GM13977 (cell line): Measurements from ENCODE around the gene CDKN2D.

Experiments used
- DNase-seq: peaks from one replicate; pipeline ENCODE4 v3.0.0; 2012; ENCODE audit warnings: low spot score
- in situ Hi-C: fragments of 300-500 bp; cut with MboI; formaldehyde crosslinking; loops from one replicate; pipeline ENCODE4 v1.12.0; 2022; ENCODE audit warnings: low sequenced_read_pairs, low pct_unique_long_range_greater_than_20kb, mixed read lengths, inconsistent platforms; ENCODE audit not compliant: unreplicated experiment
- TF ChIP-seq, protein P1 (sequence below): IDR thresholded peaks from 2 replicates; pipeline ENCODE4 v1.5.1; 2012; ENCODE audit warnings: mild to moderate bottlenecking, control low read depth; ENCODE audit not compliant: insufficient read depth; ENCODE audit errors: extremely low read depth, missing control alignments

The CDKN2D gene

DNA sequence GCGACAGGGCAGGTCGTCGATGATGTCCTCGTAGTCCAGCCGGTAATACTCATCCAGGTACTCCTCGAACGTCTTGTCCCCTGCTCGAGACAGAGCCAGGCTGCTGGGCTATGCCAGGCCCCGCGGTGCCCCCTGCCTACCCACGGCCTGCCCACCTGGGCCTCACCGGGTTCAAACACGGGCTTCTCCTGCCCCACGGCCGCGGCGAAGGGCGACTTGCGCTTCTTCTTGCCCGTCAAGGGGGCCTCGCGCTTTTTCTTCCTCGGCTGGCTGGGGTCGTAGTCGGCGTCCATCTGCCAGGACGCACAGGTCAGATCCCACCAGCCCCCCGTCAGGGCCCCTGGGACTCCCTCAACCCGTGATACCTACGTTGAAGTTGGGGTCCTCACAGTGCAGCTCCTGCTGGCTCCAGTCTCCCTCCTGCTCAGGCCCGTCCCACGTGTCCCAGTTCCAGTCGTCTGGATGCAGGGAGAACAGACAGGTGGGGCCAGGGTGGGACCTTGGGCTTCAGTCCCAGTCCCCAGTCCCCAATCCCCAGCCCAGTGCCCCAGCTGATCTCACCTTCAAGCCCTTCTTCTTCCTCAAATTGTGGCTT is 11.1 kb downstream of the CDKN2D start:
- DNase-seq = no peak
- TF ChIP-seq, protein P1, sequence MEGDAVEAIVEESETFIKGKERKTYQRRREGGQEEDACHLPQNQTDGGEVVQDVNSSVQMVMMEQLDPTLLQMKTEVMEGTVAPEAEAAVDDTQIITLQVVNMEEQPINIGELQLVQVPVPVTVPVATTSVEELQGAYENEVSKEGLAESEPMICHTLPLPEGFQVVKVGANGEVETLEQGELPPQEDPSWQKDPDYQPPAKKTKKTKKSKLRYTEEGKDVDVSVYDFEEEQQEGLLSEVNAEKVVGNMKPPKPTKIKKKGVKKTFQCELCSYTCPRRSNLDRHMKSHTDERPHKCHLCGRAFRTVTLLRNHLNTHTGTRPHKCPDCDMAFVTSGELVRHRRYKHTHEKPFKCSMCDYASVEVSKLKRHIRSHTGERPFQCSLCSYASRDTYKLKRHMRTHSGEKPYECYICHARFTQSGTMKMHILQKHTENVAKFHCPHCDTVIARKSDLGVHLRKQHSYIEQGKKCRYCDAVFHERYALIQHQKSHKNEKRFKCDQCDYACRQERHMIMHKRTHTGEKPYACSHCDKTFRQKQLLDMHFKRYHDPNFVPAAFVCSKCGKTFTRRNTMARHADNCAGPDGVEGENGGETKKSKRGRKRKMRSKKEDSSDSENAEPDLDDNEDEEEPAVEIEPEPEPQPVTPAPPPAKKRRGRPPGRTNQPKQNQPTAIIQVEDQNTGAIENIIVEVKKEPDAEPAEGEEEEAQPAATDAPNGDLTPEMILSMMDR = no peak
- in situ Hi-C loops = no loop called here

DNA sequence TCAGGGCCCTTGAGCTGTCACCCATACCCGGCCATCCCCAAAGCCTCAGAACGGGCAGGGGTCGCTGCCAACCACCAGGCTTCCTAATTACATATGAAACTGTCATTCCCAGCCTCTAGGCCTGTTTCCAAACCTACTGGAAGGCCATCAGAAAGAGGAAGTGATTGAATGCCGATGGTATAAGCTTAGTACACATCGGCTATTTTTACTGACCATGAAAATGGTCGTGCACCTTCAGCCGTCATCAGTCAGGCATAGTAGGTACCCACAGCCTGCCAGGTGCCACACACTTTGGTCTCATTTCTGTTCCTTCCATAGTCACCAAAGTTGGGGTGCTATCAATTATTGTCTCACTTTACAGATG is 13.2 kb downstream of the CDKN2D start:
- in situ Hi-C loops = no loop called here
- TF ChIP-seq, protein P1 = no peak
- peak; percentile 18 for DNase-seq

DNA sequence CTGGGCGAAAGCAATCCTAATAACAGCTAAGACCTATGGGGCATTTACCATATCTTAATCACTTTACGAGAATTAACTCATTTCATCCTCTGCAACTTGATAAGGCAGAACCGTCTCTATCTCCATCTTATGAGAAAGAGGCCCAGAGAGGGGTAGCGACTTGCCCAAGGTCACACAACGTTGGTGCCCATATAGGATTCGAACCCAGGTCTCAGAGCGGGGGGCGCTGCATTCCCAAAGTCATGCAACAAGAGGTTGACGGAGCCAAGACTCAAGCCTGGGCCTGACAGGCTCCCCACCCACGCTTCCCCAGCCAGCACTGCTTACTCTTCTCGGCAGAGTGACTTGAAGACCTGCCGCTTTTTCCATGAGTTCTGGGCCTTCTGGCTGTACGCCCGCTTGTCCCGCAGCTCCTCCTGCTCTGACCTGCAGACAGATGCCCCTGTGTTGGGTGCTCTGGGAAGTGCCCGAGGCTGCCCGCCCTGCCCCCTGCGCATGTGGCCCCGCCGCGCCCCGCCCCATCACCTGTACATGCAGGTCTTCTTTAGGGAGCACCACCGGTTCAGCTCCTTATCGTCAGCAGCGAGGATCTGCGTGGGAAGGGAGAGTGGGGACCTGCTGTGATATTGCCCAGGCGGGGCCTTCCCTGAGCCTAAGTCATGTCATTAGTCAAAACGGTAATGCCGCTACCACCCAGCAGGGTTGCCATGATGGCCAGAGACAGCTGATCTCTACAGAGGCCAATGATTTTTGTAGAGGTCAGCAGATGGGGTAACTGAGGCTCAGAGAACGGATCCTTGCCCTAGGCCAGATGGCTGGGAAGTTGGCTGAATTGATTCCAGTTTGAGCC is 13.8 kb downstream of the CDKN2D start:
- in situ Hi-C loops = no loop called here
- DNase-seq = peak; percentile 28
- TF ChIP-seq, protein P1 = no peak

DNA sequence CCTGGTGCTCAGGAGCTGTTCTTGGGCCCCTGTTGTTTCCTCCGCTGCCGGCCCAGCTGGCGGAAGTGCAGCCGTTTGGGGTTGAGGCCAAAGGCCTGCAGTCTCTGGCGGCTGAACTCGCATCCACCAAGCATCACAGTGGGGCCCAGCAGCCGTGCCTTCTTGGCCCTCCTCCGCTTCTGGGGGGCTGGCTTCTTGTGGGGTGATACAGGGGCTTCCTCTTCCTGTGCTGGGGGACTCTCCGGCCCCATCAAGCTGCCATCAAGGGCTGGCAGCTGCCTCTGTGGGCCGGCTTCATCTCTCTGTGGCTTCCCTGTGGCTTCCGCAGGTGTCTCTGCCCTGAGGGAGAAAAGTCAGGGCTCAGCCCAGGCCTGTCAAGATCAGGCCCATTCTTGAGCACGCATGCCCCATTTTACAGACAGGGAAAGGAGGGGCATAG is 14.8 kb downstream of the CDKN2D start:
- TF ChIP-seq, protein P1 = no peak
- in situ Hi-C loops = no loop called here
- DNase-seq = peak; percentile 86

DNA sequence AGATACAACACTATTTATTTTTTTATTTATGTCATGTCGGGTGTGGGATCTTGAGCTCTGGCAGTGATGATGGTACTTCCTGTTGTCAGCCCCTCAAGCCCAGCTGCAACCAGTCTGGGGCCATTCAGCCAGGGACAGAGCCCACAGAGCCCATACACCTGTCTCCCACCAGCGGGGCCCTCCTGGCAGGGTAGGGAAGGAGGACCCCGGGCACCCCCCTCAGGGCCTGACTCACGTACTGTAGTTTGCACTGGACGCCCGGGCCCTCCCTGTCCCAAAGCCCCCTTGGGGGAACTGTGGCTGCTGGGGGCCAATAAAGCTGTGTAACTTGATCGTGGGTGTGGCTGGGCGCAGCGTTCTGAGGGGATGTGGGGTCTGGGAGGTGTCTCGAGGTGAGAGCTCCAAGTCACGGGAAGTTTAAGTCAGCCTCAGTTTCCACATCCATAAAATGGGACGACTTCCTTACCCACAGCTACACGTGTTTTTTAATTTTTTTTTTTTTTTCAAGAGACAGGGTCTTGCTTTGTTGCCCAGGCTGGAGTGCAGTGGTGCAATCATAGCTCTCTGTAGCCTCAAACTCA is 15.6 kb downstream of the CDKN2D start:
- in situ Hi-C loops = no loop called here
- TF ChIP-seq, protein P1 = no peak
- peak; percentile 32 for DNase-seq

DNA sequence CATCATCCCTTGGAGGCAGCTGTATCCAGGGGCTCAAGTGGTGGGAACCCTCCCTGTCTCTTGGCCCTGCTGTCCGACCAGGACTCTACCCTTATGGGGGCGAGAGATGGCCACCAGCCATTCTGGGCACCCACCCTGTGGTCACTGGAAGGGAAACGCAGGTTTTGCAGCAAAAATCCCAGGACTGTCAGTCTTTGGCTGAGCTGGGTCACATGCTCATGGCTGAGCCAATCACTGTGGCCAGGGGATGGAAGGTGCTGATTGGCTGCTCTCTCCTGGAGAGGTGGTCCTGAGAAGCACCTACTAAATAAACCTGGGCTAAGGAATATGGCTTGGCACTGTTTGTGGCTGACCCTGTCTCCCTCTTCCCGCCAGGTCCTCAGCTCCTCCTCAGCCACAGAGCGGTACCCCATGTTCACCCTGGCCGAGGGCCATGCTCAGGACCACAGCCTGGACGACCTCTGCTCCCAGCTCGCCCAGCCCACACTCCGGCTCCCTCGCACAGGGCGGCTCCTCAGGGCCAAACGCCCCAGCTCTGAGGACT is 16.2 kb downstream of the CDKN2D start:
- TF ChIP-seq, protein P1 = no peak
- DNase-seq = peak; percentile 46
- in situ Hi-C loops = no loop called here
